RWPE1 (cell line): Measurements from ENCODE around the gene MME.

Source experiments
- CTCF ChIA-PET: fragments of 350-600 bp; sonication (Branson Sonifier 250); formaldehyde crosslinking; extraction: SDS; loops from one replicate; lab custom pipeline; 2021; lab: Yijun Ruan, JAX
- POLR2A ChIA-PET: fragments of 400-600 bp; formaldehyde crosslinking; extraction: SDS; loops from one replicate; lab custom pipeline; 2020; ENCODE audit warnings: antibody characterized with exemption; ENCODE audit not compliant: low non-redundant PET; lab: Yijun Ruan, JAX
- DNase-seq: peaks from one replicate; pipeline ENCODE4 v3.0.0; 2012; ENCODE audit warnings: low spot score
- H3K27ac ChIP-seq: fragments of 450-650 bp; 2 replicates; pipeline ENCODE4 v1.5.1; 2017
- TF ChIP-seq, protein P1 (sequence below): fragments of 450-650 bp; conservative IDR thresholded peaks from 2 replicates; pipeline ENCODE4 v1.5.1; 2017; ENCODE audit warnings: low read depth, mild to moderate bottlenecking

The MME gene

DNA sequence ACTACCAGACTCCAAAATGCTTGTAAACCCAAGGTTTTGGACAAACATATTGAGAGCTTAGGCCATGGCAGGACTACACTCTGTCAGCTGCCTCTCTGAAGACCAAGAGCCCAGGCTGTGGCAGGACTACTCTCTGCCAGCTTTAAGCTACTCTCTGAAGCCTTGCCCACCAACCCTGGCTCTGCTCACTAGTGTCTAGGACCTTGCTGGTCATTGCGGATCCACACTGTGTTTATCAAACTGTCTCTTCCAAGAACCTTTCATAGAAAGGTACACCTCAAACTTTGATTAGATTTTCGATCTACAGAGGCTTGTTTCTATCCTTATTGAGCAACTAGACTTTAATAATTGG, 41.9 kb upstream of the MME start:
- DNase-seq = no peak
- ChIA-PET POLR2A (no interaction called here), CTCF (no interaction called here)
- TF ChIP-seq, protein P1, sequence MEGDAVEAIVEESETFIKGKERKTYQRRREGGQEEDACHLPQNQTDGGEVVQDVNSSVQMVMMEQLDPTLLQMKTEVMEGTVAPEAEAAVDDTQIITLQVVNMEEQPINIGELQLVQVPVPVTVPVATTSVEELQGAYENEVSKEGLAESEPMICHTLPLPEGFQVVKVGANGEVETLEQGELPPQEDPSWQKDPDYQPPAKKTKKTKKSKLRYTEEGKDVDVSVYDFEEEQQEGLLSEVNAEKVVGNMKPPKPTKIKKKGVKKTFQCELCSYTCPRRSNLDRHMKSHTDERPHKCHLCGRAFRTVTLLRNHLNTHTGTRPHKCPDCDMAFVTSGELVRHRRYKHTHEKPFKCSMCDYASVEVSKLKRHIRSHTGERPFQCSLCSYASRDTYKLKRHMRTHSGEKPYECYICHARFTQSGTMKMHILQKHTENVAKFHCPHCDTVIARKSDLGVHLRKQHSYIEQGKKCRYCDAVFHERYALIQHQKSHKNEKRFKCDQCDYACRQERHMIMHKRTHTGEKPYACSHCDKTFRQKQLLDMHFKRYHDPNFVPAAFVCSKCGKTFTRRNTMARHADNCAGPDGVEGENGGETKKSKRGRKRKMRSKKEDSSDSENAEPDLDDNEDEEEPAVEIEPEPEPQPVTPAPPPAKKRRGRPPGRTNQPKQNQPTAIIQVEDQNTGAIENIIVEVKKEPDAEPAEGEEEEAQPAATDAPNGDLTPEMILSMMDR = no peak
- H3K27ac ChIP-seq = no peak overlapping the region

DNA sequence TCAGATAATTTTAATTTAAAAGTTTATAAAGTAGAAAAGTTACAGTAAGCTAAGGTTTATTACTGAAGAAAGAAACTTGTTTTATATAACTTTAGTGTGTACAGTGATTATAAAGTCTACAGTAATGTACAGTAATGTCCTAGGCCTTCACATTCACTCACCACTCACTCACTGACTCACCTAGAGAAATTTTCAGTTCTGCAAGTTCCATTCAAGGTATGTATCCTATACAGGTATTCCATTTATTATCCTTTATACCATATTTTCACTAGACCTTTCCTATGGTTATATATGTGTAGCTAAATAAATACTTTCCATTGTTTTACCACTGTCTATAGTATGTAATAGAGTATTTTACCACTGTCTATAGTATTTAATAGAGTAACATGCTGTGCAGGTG, 33.2 kb upstream of the MME start:
- TF ChIP-seq, protein P1 = no peak
- ChIA-PET POLR2A (no interaction called here), CTCF (no interaction called here)
- DNase-seq = no peak
- H3K27ac ChIP-seq = no peak overlapping the region

DNA sequence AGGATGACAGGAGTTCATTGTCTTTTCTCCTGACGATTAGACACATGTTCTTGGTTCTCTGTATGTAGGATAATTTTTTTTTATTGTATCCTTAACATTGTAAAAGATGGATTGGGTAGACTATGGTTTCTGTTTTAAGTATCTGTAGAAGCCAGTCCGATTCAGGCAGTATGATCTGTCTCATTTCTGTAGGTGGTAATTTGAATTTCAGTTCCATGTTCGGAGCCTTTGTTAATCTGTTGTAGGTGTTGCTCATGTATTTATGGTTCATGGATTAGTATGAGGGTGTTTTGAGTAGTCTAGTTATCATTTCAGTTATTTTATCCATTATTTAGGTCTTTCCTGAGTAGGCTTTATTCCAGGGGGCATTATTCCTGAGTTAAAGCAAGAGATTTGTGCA, 32.4 kb upstream of the MME start:
- ChIA-PET CTCF (no interaction called here), POLR2A (no interaction called here)
- TF ChIP-seq, protein P1 = no peak
- DNase-seq = no peak
- H3K27ac ChIP-seq = no peak overlapping the region

DNA sequence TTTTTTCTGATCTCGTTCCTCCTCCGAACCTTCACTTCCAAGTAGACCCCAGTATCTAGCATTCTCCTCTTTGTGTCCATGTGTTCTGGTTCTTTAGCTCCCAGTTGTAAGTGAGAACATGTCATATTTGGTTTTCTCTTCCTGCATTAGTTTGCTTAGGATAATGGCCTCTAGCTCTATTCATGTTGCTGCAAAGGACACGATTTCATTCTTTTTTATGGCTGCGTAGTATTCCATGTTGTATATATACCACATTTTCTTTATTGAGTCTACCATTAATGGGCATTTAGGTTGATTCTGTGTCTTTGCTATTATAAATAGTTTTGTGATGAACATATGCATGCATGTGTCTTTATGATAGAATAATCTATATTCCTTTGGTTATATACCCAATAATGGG, 30.2 kb upstream of the MME start:
- TF ChIP-seq, protein P1 = no peak
- no peak for DNase-seq
- CTCF ChIA-PET = no interaction called here
- H3K27ac ChIP-seq = no peak overlapping the region
- POLR2A ChIA-PET = no interaction called here

DNA sequence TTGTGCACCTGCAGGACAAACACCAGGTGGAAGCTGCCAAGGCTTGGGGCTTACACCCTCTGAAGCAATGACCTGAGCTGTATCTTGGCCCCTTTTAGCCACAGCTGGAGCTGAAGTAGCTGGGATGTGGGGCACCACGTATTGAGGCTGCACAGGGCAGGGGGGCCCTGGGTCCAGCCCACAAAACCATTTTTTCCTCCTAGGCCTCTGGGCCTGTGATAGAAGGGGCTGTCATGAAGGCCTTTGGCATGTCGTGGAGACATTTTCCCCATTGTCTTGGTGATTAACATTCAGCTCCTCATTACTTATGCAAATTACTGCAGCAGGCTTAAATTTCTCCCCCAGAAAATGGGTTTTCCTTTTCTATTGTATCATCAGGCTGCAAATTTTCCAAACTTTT, 27.6 kb upstream of the MME start:
- TF ChIP-seq, protein P1 = no peak
- ChIA-PET POLR2A (no interaction called here), CTCF (interaction anchor here (0.6 kb wide), 1 partner anchor 19 kb away, joined by 3 read pairs; no protein-coding TSS in a partner anchor)
- H3K27ac ChIP-seq = no peak overlapping the region
- DNase-seq = no peak

DNA sequence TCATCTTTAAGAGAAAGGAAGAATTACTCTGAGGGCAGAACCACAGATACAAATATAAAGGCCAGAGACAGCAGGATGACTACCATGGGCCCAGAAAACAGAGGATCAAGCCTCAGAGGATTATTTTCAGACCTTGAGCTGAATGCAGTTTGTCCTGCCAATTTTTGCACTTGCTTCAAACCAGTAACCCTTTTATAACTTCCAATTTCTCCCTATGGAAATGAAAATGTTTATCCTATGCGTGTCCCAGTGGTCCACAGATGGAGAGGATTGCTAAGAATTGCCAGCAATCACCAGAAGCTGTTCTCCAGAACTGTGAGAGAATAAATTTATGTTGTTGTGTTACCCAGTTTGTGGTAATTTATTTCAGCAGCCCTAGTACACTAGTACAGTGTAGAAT, 26.4 kb upstream of the MME start:
- TF ChIP-seq, protein P1 = no peak
- CTCF ChIA-PET = no interaction called here
- DNase-seq = no peak
- no peak overlapping the region for H3K27ac ChIP-seq
- POLR2A ChIA-PET = no interaction called here

DNA sequence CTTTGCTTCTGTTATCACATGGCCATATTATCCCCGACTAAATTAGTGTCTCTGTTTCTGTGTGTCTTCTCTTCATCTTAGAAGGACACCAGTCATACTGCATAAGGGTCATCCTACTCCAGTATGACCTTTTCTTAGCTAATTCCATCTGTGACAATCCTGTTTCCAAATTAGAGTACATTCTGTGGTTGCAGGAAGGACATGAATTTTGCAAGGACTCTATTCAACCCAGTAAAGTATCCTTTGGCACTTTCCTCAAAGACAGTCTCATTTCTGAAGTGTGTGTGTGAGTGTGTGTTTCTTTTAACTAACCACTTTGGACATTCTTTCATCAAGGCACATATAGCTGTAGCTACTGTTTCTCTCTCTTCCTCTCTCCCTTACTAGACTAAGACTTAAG, 15.2 kb upstream of the MME start:
- CTCF ChIA-PET = no interaction called here
- TF ChIP-seq, protein P1 = no peak
- POLR2A ChIA-PET = no interaction called here
- no peak overlapping the region for H3K27ac ChIP-seq
- no peak for DNase-seq
